Stimulated activated CD8-positive, alpha-beta memory T cell treated with anti-CD3 and anti-CD28 coated beads, Interleukin-4, amount 100 ng/mL, for 48 hours (primary cell): ENCODE data around the gene NINL.

Experiments
- DNase-seq: peaks from one replicate; pipeline ENCODE4 v3.0.0-alpha.2; 2020

NINL gene

GRCh38 chr20:25498280-25498606, 87.1 kb downstream of the NINL start:
- DNase-seq = no peak

GRCh38 chr20:25497586-25498279, 87.6 kb downstream of the NINL start:
- DNase-seq = no peak

- DNase-seq = no peak
Observed at GRCh38 chr20:25496968-25497401, 88.3 kb downstream of the NINL start.

- DNase-seq = no peak
Observed at GRCh38 chr20:25496165-25496967, 89.0 kb downstream of the NINL start.

GRCh38 chr20:25495189-25495824, 90.0 kb downstream of the NINL start:
- no peak for DNase-seq

GRCh38 chr20:25494506-25495188, 90.7 kb downstream of the NINL start:
- no peak for DNase-seq

- no peak for DNase-seq
Observed at GRCh38 chr20:25493748-25494505, 91.4 kb downstream of the NINL start.

- no peak for DNase-seq
Observed at GRCh38 chr20:25493137-25493536, 92.2 kb downstream of the NINL start.

- no peak for DNase-seq
Observed at GRCh38 chr20:25491446-25492038, 93.8 kb downstream of the NINL start.

GRCh38 chr20:25490656-25491445, 94.5 kb downstream of the NINL start:
- no peak for DNase-seq

GRCh38 chr20:25489221-25489871, 96.0 kb downstream of the NINL start:
- no peak for DNase-seq

GRCh38 chr20:25487975-25488374, 97.4 kb downstream of the NINL start:
- no peak for DNase-seq

GRCh38 chr20:25487306-25487705, 98.0 kb downstream of the NINL start:
- DNase-seq = no peak

GRCh38 chr20:25486377-25486776, 99.0 kb downstream of the NINL start:
- peak; percentile 25 for DNase-seq

- DNase-seq = no peak
Observed at GRCh38 chr20:25485872-25486271, 99.5 kb downstream of the NINL start.

- no peak for DNase-seq
Observed at GRCh38 chr20:25484911-25485511, 100.3 kb downstream of the NINL start.

- DNase-seq = no peak
Observed at GRCh38 chr20:25484224-25484846, 101.0 kb downstream of the NINL start.

- DNase-seq = no peak
Observed at GRCh38 chr20:25483431-25484132, 101.7 kb downstream of the NINL start.

GRCh38 chr20:25481918-25482253, 103.4 kb downstream of the NINL start:
- no peak for DNase-seq
